Osteocyte (in vitro differentiated cells): ENCODE measurements around the gene SH3RF1. TPM values are rescaled to one million over a fixed set of nuclear protein-coding genes. Genes with fewer than 3 reads are reported as not detected.
"Not testable (repeated sequence)": the region's sequence is repeated elsewhere in the genome, so short reads cannot be mapped to it uniquely, and the experiment has no call there.

ENCODE experiments used
- DNase-seq: peaks from one replicate; pipeline ENCODE4 v3.0.0; 2021; ENCODE audit warnings: mixed read lengths; ENCODE audit not compliant: unreplicated experiment; ENCODE audit errors: extremely low spot score
- H3K27ac Mint-ChIP-seq: one replicate; pipeline ENCODE4 v1.8.0; 2021; ENCODE audit warnings: mild to moderate bottlenecking, mixed read lengths; ENCODE audit not compliant: unreplicated experiment
- H3K27me3 Mint-ChIP-seq: one replicate; pipeline ENCODE4 v1.8.0; 2021; ENCODE audit warnings: mixed read lengths; ENCODE audit not compliant: unreplicated experiment
- H3K36me3 Mint-ChIP-seq: one replicate; pipeline ENCODE4 v1.8.0; 2021; ENCODE audit warnings: mixed read lengths; ENCODE audit not compliant: unreplicated experiment
- H3K4me1 Mint-ChIP-seq: one replicate; pipeline ENCODE4 v1.8.0; 2021; ENCODE audit warnings: mixed read lengths; ENCODE audit not compliant: unreplicated experiment
- H3K4me3 Mint-ChIP-seq: one replicate; pipeline ENCODE4 v1.8.0; 2021; ENCODE audit warnings: mild to moderate bottlenecking, moderate library complexity, mixed read lengths; ENCODE audit not compliant: unreplicated experiment
- H3K9me3 Mint-ChIP-seq: one replicate; pipeline ENCODE4 v1.8.0; 2021; ENCODE audit warnings: mixed read lengths; ENCODE audit not compliant: unreplicated experiment
- CTCF ChIP-seq: fragments of 200-600 bp; sonication (generic); IDR thresholded peaks from 2 replicates; pipeline ENCODE4 v1.5.0; 2021; ENCODE audit warnings: antibody characterized with exemption, mild to moderate bottlenecking, moderate library complexity
- total RNA-seq: library from RNA; stranded (reverse); gene quantifications from 2 replicates; pipeline ENCODE4 v1.2.1, GENCODE V29; 2021

SH3RF1 gene
- total RNA-seq, 1 donor from 2014 or later = 31.8 TPM

DNA sequence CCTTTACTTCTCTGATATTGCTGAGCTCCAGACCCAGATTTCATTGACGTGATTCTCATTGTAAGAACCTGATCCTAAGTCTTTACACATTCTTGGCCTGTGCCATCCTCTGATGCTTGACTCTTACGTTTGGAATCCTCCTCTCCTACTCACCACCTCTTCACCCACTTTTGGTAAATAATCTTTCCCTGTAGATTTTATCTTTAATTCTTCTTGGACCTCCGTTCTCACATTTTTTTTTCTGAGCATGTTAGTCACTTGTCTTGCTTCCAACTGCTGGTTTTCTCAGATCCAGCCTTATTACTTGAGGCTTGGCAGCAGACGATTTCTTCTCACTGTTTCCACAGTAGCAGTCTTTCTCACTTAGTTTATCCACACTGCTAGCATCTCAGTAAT, 12.4 kb upstream of the SH3RF1 start:
- Mint-ChIP-seq H3K36me3 (no peaks in the 10 kb centered on the region), H3K4me1 (peaks cover 23% of the 10 kb centered on the region), H3K27me3 (no peaks in the 10 kb centered on the region), H3K4me3 (no peak overlapping the region), H3K9me3 (no peaks in the 10 kb centered on the region), H3K27ac (peak overlapping the region; percentile 59)
- no peak for DNase-seq
- no peak for TF ChIP-seq CTCF

DNA sequence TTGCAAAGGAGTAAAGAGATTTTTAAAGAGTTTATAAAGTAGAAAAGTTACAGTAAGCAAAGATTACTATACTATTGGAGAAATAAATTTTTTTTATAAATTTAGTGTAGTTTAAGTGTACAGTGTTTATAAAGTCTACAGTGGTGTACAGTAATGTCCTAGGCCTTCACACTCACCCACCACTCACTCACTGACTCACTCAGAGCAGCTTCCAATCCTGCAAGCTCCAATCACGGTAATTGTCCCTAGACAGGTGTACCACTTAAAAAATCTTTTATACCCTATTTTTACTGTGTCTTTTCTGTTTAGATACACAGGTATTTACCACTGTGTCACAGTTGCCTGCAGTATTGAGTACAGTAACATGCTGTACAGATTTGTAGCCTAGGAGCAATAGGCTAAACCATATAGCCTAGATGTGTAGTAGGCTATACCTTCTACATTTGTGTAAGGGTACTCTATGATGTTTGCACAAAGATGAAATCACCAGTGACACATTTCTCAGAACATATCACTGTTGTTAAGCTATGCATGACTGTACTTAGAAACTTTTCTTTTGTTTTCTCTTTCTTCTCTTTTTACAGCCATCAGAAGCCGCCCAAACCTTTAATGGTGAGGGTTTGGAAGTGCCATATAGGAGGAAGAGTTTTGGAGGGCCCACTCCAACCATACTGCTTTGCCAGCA, 11.8 kb upstream of the SH3RF1 start:
- Mint-ChIP-seq H3K36me3 (no peaks in the 10 kb centered on the region), H3K27me3 (no peaks in the 10 kb centered on the region), H3K4me3 (no peak overlapping the region), H3K4me1 (peaks cover 19% of the 10 kb centered on the region), H3K27ac (peak overlapping the region; percentile 59), H3K9me3 (no peaks in the 10 kb centered on the region)
- no peak for TF ChIP-seq CTCF
- DNase-seq = no peak

DNA sequence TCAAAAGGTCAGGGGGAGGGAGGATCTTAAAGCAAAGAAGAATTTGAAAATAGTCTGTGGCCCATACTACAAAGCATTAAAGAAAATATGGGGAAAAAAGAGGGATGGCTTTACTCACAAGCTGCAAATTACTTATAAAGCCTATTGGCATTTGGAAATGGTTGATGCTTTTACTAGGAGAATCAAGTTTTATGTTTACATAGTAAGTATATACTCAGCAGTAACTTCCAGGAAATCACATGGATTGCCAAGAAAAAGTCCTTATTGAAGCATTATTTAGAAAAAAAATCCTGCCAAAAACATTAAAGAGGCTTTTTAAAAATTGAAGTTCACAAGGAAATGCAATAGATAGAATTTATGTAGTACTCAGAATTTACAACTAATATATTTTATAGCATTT, 8.4 kb upstream of the SH3RF1 start:
- H3K36me3 Mint-ChIP-seq = no peaks in the 10 kb centered on the region
- H3K27me3 Mint-ChIP-seq = no peaks in the 10 kb centered on the region
- peak overlapping the region; percentile 73 for H3K27ac Mint-ChIP-seq
- H3K4me3 Mint-ChIP-seq = no peak overlapping the region
- no peaks in the 10 kb centered on the region for H3K9me3 Mint-ChIP-seq
- DNase-seq = no peak
- peaks cover 18% of the 10 kb centered on the region for H3K4me1 Mint-ChIP-seq
- no peak for TF ChIP-seq CTCF

DNA sequence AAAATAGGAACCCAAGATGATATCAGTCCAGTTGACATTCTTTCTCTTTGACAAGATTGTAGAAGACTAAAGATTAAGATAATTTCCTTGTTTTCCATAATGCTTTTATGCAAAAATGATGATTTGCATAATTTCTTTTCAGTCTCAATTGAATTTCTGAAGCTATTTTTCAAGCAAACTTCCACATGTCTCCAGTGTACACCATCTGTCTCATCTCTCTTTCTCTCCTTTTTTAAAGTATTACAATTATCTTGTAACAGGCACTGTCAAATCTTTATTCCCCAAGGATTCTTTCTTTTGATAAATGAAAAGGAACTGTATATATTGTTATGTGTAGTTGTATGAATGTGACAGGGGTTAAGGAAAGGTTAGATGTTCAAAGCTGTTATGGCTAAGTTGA, 7.9 kb upstream of the SH3RF1 start:
- peaks cover 18% of the 10 kb centered on the region for H3K4me1 Mint-ChIP-seq
- TF ChIP-seq CTCF = no peak
- H3K36me3 Mint-ChIP-seq = no peaks in the 10 kb centered on the region
- no peaks in the 10 kb centered on the region for H3K9me3 Mint-ChIP-seq
- DNase-seq = no peak
- no peaks in the 10 kb centered on the region for H3K27me3 Mint-ChIP-seq
- H3K4me3 Mint-ChIP-seq = no peak overlapping the region
- peak overlapping the region; percentile 32 for H3K27ac Mint-ChIP-seq

- not testable (repeated sequence) for H3K27ac Mint-ChIP-seq
These were observed 7.1 kb upstream of the SH3RF1 start for GRCh38 chr4:169277838-169278237.

More at GRCh38 chr4:169277838-169278237, 7.1 kb upstream of the SH3RF1 start:
- not testable (repeated sequence) for H3K4me3 Mint-ChIP-seq, DNase-seq, H3K36me3 Mint-ChIP-seq, H3K27me3 Mint-ChIP-seq, H3K9me3 Mint-ChIP-seq
- peaks cover 14% of the 10 kb centered on the region for H3K4me1 Mint-ChIP-seq
